ES-I3 (cell line): ENCODE data around the gene LLCFC1.

Experiments used
- H3K36me3 ChIP-seq: 2 replicates; pipeline ENCODE4 v1.6.1; 2013; ENCODE audit warnings: mild to moderate bottlenecking, low read length, control low read depth, moderate library complexity; ENCODE audit not compliant: insufficient read depth
- H3K4me1 ChIP-seq: 2 replicates; pipeline ENCODE4 v1.6.1; 2013; ENCODE audit warnings: mild to moderate bottlenecking, control low read depth, low read length; ENCODE audit not compliant: insufficient read depth
- H3K9ac ChIP-seq: 2 replicates; pipeline ENCODE4 v1.6.1; 2013; ENCODE audit warnings: low read depth, mild to moderate bottlenecking, low read length, moderate library complexity
- H3K9me3 ChIP-seq: 2 replicates; pipeline ENCODE4 v1.6.1; 2013; ENCODE audit warnings: mild to moderate bottlenecking, low read length, moderate library complexity; ENCODE audit not compliant: control insufficient read depth, insufficient read depth

Gene LLCFC1

GRCh38 chr7:142918901-142919300, 20.4 kb upstream of the LLCFC1 start:
- H3K4me1 ChIP-seq = no peaks in the 10 kb centered on the region
- no peaks in the 10 kb centered on the region for H3K9me3 ChIP-seq
- H3K36me3 ChIP-seq = no peaks in the 10 kb centered on the region
- H3K9ac ChIP-seq = no peak overlapping the region

- Histone ChIP-seq H3K9ac (no peak overlapping the region), H3K9me3 (no peaks in the 10 kb centered on the region), H3K36me3 (no peaks in the 10 kb centered on the region), H3K4me1 (no peaks in the 10 kb centered on the region)
Measured at GRCh38 chr7:142919656-142920055, 19.6 kb upstream of the LLCFC1 start.

- H3K9me3 ChIP-seq = no peaks in the 10 kb centered on the region
- H3K36me3 ChIP-seq = no peaks in the 10 kb centered on the region
- no peaks in the 10 kb centered on the region for H3K4me1 ChIP-seq
- H3K9ac ChIP-seq = no peak overlapping the region
Measured at GRCh38 chr7:142923391-142923790, 15.9 kb upstream of the LLCFC1 start.

- no peaks in the 10 kb centered on the region for H3K9me3 ChIP-seq
- no peaks in the 10 kb centered on the region for H3K36me3 ChIP-seq
- no peaks in the 10 kb centered on the region for H3K4me1 ChIP-seq
- no peak overlapping the region for H3K9ac ChIP-seq
Measured at GRCh38 chr7:142925413-142925812, 13.9 kb upstream of the LLCFC1 start.

GRCh38 chr7:142927085-142927745, 12.1 kb upstream of the LLCFC1 start:
- Histone ChIP-seq H3K36me3 (no peaks in the 10 kb centered on the region), H3K9ac (no peak overlapping the region), H3K4me1 (no peaks in the 10 kb centered on the region), H3K9me3 (no peaks in the 10 kb centered on the region)

- Histone ChIP-seq H3K36me3 (no peaks in the 10 kb centered on the region), H3K9ac (no peak overlapping the region), H3K9me3 (no peaks in the 10 kb centered on the region), H3K4me1 (no peaks in the 10 kb centered on the region)
Measured at GRCh38 chr7:142927949-142928348, 11.3 kb upstream of the LLCFC1 start.

- Histone ChIP-seq H3K4me1 (no peaks in the 10 kb centered on the region), H3K9me3 (no peaks in the 10 kb centered on the region), H3K9ac (no peak overlapping the region), H3K36me3 (no peaks in the 10 kb centered on the region)
Measured at GRCh38 chr7:142930126-142930730, 9.1 kb upstream of the LLCFC1 start.

GRCh38 chr7:142932386-142933091, 6.7 kb upstream of the LLCFC1 start:
- no peak overlapping the region for H3K9ac ChIP-seq
- no peaks in the 10 kb centered on the region for H3K36me3 ChIP-seq
- no peaks in the 10 kb centered on the region for H3K4me1 ChIP-seq
- H3K9me3 ChIP-seq = no peaks in the 10 kb centered on the region

- Histone ChIP-seq H3K9me3 (no peaks in the 10 kb centered on the region), H3K36me3 (no peaks in the 10 kb centered on the region), H3K9ac (no peak overlapping the region)
Measured at GRCh38 chr7:142933092-142933475, 6.2 kb upstream of the LLCFC1 start.

GRCh38 chr7:142933624-142934023, 5.7 kb upstream of the LLCFC1 start, which contains the start of gene TRPV5:
Gene TRPV5, minus strand, starts transcription at chr7:142933746. Its CDS starts 287 bp downstream, at chr7:142933459.
- Histone ChIP-seq H3K4me1 (no peaks in the 10 kb centered on the region), H3K9ac (no peak within 1 kb of the TSS), H3K9me3 (no peaks in the 10 kb centered on the region), H3K36me3 (no peaks in the 10 kb centered on the region)

More at GRCh38 chr7:142933092-142933475, 6.2 kb upstream of the LLCFC1 start:
- H3K4me1 ChIP-seq = no peaks in the 10 kb centered on the region

- no peak overlapping the region for H3K9ac ChIP-seq
- no peaks in the 10 kb centered on the region for H3K4me1 ChIP-seq
- H3K9me3 ChIP-seq = no peaks in the 10 kb centered on the region
- no peaks in the 10 kb centered on the region for H3K36me3 ChIP-seq
Measured at GRCh38 chr7:142934056-142934455, 5.2 kb upstream of the LLCFC1 start.

GRCh38 chr7:142935941-142936565, 3.2 kb upstream of the LLCFC1 start:
- Histone ChIP-seq H3K4me1 (no peaks in the 10 kb centered on the region), H3K9me3 (no peaks in the 10 kb centered on the region), H3K9ac (no peak overlapping the region), H3K36me3 (no peaks in the 10 kb centered on the region)

- Histone ChIP-seq H3K9me3 (no peaks in the 10 kb centered on the region), H3K36me3 (no peaks in the 10 kb centered on the region), H3K4me1 (no peaks in the 10 kb centered on the region), H3K9ac (no peak overlapping the region)
Measured at GRCh38 chr7:142938611-142939010, 673 bp upstream of the LLCFC1 start.

GRCh38 chr7:142940966-142941535, 1.8 kb downstream of the LLCFC1 start:
- Histone ChIP-seq H3K4me1 (no peaks in the 10 kb centered on the region), H3K9ac (no peak overlapping the region), H3K9me3 (no peaks in the 10 kb centered on the region), H3K36me3 (no peaks in the 10 kb centered on the region)
